Loucy (cell line): ENCODE data around the gene DCHS2.

ENCODE experiments used
- H2AFZ ChIP-seq: fragments of 200-600 bp; sonication (generic); 2 replicates; pipeline ENCODE4 v1.6.0; 2016; ENCODE audit warnings: antibody characterized with exemption, mild to moderate bottlenecking, low read length, moderate library complexity
- H3F3A ChIP-seq: fragments of 200-600 bp; 2 replicates; pipeline ENCODE4 v1.6.0; 2016; ENCODE audit warnings: antibody characterized with exemption, low read depth, mild to moderate bottlenecking
- H3K27me3 ChIP-seq: fragments of 200-600 bp; sonication (generic); 2 replicates; pipeline ENCODE4 v1.6.1; 2014; ENCODE audit warnings: low read length, mild to moderate bottlenecking; ENCODE audit not compliant: insufficient read depth, poor library complexity, severe bottlenecking
- H3K36me3 ChIP-seq: fragments of 200-600 bp; sonication (generic); 2 replicates; pipeline ENCODE4 v1.6.1; 2016; ENCODE audit warnings: low read length; ENCODE audit not compliant: insufficient read depth
- H3K4me1 ChIP-seq: fragments of 200-600 bp; sonication (generic); 2 replicates; pipeline ENCODE4 v1.5.1; 2014; ENCODE audit warnings: low read length, mild to moderate bottlenecking; ENCODE audit not compliant: insufficient read depth, poor library complexity, severe bottlenecking
- H3K4me2 ChIP-seq: fragments of 200-600 bp; sonication (generic); 2 replicates; pipeline ENCODE4 v1.6.0; 2014; ENCODE audit warnings: antibody characterized with exemption, low read length, low read depth, mild to moderate bottlenecking; ENCODE audit not compliant: poor library complexity, severe bottlenecking
- H3K4me3 ChIP-seq: fragments of 200-600 bp; sonication (generic); 2 replicates; pipeline ENCODE4 v1.5.1; 2014; ENCODE audit warnings: low read length, mild to moderate bottlenecking, mixed read lengths; ENCODE audit not compliant: poor library complexity, severe bottlenecking
- H3K79me2 ChIP-seq: fragments of 200-600 bp; sonication (generic); 2 replicates; pipeline ENCODE4 v1.6.1; 2014; ENCODE audit warnings: low read length; ENCODE audit not compliant: insufficient read depth
- H3K9ac ChIP-seq: fragments of 200-600 bp; sonication (generic); 2 replicates; pipeline ENCODE4 v1.6.0; 2014; ENCODE audit warnings: mild to moderate bottlenecking, low read depth, low read length, moderate library complexity; ENCODE audit not compliant: poor library complexity, severe bottlenecking
- H3K9me2 ChIP-seq: fragments of 200-600 bp; sonication (generic); replicated peaks from 2 replicates; pipeline ENCODE4 v1.6.1; 2016; ENCODE audit warnings: low read depth, low read length, mixed read lengths
- H3K9me3 ChIP-seq: fragments of 200-600 bp; sonication (generic); 2 replicates; pipeline ENCODE4 v1.6.1; 2014; ENCODE audit warnings: mild to moderate bottlenecking, antibody characterized with exemption, low read length, low read depth; ENCODE audit not compliant: insufficient read depth
- H4K20me1 ChIP-seq: fragments of 200-600 bp; sonication (generic); 2 replicates; pipeline ENCODE4 v1.6.0; 2014; ENCODE audit warnings: antibody characterized with exemption, low read length, mild to moderate bottlenecking; ENCODE audit not compliant: insufficient read depth, poor library complexity, severe bottlenecking
- CTCF ChIP-seq: fragments of 200-600 bp; sonication (generic); conservative IDR thresholded peaks from 2 replicates; pipeline ENCODE4 v1.5.1; 2014; ENCODE audit warnings: mild to moderate bottlenecking, antibody characterized with exemption, low read length
- EZH2phosphoT487 ChIP-seq: fragments of 200-600 bp; IDR thresholded peaks from 2 replicates; pipeline ENCODE4 v1.6.1; 2018; ENCODE audit warnings: antibody characterized with exemption, mild to moderate bottlenecking, moderate library complexity, borderline replicate concordance

DCHS2 gene

DNA sequence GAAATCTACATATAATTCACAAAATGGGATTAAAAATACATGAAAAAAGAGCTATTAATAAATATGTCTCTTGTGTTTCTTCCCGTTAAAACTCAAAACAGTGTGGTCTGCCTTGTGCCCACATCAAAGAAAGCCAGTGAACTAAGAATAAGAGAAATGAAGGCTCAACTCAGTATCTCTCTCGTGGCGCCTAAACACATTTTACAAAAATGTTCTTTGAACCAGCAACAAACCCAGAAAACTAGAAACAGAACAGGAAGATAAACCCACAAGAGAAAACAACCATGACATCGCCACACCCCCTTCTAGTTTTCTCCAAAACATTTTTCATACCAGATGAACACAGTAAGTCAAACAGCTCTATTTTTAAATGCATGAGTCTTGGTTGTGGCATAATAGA is 130.1 kb downstream of the DCHS2 start:
- peak overlapping the region; percentile 60 for H2AFZ ChIP-seq
- H3K9ac ChIP-seq: peak overlapping the region; percentile 36

GRCh38 chr4:154360491-154360890 is 131.1 kb downstream of the DCHS2 start:
- peak overlapping the region; percentile 36 for H3K9ac ChIP-seq
- peaks cover 47% of the 10 kb centered on the region for H3K4me1 ChIP-seq
- H3K36me3 ChIP-seq: no peaks in the 10 kb centered on the region
- no peaks in the 10 kb centered on the region for H3K9me3 ChIP-seq
- no peaks in the 10 kb centered on the region for H3K27me3 ChIP-seq
- no peak overlapping the region for H3K4me3 ChIP-seq
- H3K4me2 ChIP-seq: peak overlapping the region; percentile 69
- TF ChIP-seq CTCF: no peak
- TF ChIP-seq EZH2phosphoT487: no peak
- H3F3A ChIP-seq: no peaks in the 10 kb centered on the region; the same call in 1 of the 2 replicates
- H4K20me1 ChIP-seq: no peaks in the 10 kb centered on the region
- no peak overlapping the region; the same call in 1 of the 2 replicates for H2AFZ ChIP-seq
- H3K9me2 ChIP-seq: no peaks in the 10 kb centered on the region
- H3K79me2 ChIP-seq: no peaks in the 10 kb centered on the region

More for the DNA sequence above, 130.1 kb downstream of the DCHS2 start:
- no peaks in the 10 kb centered on the region for H3K79me2 ChIP-seq
- no peaks in the 10 kb centered on the region for H3K36me3 ChIP-seq
- H3K4me2 ChIP-seq: peak overlapping the region; percentile 69
- no peaks in the 10 kb centered on the region for H4K20me1 ChIP-seq
- no peaks in the 10 kb centered on the region; the same call in 1 of the 2 replicates for H3F3A ChIP-seq
- no peak for TF ChIP-seq EZH2phosphoT487
- no peak for TF ChIP-seq CTCF
- no peaks in the 10 kb centered on the region for H3K27me3 ChIP-seq
- H3K9me2 ChIP-seq: no peaks in the 10 kb centered on the region
- H3K4me1 ChIP-seq: peaks cover 47% of the 10 kb centered on the region
- no peaks in the 10 kb centered on the region for H3K9me3 ChIP-seq
- H3K4me3 ChIP-seq: peak overlapping the region; percentile 58

DNA sequence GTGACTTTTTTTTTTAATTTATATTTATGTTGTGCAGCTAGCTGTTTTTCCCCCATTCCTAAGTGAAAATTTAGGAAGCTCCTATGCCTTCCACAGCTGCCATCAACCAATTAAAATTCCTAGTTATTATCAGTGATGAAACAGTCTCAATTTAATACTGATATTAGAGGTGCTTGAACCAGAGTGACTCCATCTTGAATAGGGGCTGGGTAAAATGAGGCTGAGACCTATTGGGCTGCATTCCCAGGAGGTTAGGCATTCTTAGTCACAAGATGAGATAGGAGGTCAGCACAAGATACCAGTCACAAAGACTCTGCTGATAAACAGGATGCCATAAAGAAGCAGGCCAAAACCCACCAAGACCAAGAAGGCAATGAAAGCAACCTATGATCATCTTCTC is 136.7 kb downstream of the DCHS2 start:
- H3K4me2 ChIP-seq: no peak overlapping the region
- peaks cover 1% of the 10 kb centered on the region for H3K4me1 ChIP-seq
- H3K9ac ChIP-seq: no peak overlapping the region
- no peaks in the 10 kb centered on the region for H4K20me1 ChIP-seq
- no peak overlapping the region for H2AFZ ChIP-seq
- no peaks in the 10 kb centered on the region for H3K79me2 ChIP-seq
- no peaks in the 10 kb centered on the region for H3K36me3 ChIP-seq
- no peaks in the 10 kb centered on the region for H3K27me3 ChIP-seq
- no peaks in the 10 kb centered on the region for H3K9me2 ChIP-seq
- H3F3A ChIP-seq: no peaks in the 10 kb centered on the region
- no peak overlapping the region for H3K4me3 ChIP-seq
- no peaks in the 10 kb centered on the region for H3K9me3 ChIP-seq
- TF ChIP-seq EZH2phosphoT487 (no peak), CTCF (no peak)
